HG02623 (cell line): ENCODE data around the gene HMGCL.
"Not testable (repeated sequence)": the region's sequence is repeated elsewhere in the genome, so short reads cannot be mapped to it uniquely, and the experiment has no call there.

Experiments
- ATAC-seq: cut with Tn5 transposase; IDR thresholded peaks from one replicate; pipeline ENCODE4 v1.9.1; 2021; ENCODE audit warnings: moderate library complexity; ENCODE audit not compliant: unreplicated experiment

HMGCL gene

DNA sequence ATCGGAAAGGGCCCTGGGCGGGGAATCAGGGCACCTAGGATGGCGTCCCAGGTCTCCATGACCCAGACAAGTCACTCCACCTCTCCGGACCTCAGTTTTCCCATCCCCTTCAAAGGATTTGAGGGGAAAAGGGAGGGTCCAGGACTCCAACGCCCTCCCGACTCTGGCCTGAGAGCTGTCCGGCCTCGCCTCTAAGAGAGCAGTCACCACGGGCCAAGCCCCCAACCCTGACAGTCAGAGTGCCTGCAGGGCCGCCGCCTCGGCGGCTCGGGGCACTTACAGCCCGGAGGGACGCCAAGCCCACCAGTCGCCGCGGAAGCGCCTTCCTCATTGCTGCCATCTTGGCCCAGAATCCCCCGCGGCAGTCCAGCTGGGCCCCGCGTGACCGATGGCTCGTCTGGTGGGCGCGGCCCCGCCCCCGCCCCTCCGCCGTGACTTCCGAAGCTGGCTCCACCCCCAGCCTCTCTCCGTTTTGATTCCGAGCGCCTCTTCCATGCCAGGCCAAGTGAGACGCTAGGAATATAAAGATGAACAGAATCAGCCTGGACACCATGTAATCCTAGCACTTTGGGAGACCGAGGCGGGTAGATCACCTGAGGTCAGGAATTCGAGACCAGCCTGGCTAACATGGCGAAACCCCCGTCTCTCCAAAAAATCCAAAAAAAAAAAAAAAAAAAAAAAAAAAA, at the start of gene HMGCL:
HMGCL (minus strand) TSS at position 354 of the 686 bp plus-strand sequence; CDS start at position 340, 14 bp downstream.
- peak; percentile 67 for ATAC-seq

DNA sequence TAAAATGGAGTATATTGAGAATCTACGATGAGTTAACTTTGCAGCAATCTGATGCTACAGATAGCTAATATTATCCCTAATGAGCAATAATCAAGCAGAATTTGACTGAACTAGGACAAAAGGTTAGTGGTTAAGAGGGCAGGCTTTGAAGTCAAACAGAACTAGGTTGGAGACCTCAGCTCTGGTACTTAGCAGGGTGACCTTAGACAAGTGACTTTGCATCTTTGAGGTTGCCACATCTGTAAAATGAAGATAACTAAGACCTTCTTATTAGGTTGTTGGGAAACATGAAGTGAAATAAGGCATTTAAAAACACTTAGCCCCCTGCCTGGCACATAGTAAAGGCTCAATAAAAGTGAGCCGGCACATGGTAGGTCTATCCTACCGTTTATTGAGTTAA, 47.2 kb upstream of the HMGCL start:
- no peak for ATAC-seq

DNA sequence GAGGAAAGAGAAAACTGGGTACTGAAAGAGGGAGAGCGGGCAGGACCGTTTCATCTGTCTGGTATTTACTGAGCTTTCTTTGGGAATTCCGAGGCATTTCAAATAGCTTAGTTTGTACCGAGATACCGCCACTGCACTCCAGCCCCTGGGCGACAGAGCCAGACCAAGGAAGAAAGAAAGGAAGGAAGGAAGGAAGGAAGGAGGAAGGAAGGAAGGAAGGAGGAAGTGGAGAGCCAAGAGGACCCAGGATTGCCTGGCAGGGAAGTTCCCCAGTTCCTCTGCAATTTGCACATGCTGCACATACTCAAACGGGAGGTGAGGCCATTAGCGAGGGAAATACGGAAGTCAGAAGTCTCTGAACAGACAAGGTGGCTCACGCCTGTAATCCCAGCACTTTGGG, 43.8 kb upstream of the HMGCL start:
- ATAC-seq, result no peak

DNA sequence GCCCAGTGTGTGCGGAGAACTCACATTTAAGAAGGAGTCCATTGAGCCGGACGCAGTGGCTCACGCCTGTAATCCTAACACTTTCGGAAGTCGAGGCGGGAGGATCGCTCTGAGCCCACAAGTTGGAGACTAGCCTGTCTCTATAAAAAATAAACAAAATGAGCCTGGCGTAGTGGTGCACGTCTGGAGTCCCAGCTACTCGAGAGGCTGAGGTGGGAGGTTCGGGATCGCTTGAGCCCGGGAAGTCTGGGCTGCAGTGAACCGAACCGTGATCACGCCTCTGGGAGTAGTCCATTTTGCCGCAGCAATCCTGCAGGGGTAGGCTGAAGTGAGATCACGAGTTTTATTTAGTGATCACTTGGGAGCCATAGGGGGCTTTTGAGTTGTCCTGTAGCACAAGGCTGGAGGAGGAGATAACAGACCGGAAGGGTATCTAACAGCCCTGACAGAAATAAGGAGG, 43.4 kb upstream of the HMGCL start:
- peak; percentile 3 for ATAC-seq

DNA sequence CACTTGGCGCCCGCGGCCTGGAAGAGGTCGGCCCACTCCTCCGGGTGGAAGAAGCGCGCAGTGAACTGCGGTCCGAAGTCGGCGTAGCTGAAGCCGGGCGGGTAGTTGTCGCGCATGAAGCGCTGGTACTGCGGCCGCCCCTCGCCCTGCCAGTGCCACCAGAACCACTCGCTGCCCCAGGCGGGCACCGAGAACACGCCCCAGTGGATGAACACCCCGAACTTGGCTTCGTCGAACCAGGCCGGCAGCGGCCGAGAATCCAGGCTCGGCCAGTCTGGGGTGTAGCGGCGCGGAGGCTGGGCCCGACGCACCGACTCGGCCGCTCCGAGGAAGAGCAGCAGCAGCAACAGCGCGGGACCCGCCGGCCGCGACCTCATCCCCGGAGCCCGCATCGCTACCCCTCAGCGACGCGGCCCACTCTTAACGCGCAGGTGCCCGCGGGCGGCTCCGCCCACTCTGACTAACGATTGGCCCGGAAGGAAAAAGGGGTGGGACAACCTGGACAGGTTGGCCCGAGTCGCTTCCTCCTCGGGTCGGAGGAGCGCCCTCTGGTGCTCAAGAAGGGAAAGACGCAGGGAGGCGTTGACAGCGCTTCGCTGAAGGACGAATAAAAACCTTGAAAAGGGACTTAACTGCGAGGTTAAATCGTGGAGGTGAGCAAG, 42.8 kb upstream of the HMGCL start, which contains the start of gene FUCA1:
FUCA1 (minus strand) TSS at position 396 of the 662 bp plus-strand sequence; CDS start at position 392, 4 bp downstream.
- ATAC-seq, result peak; percentile 92

DNA sequence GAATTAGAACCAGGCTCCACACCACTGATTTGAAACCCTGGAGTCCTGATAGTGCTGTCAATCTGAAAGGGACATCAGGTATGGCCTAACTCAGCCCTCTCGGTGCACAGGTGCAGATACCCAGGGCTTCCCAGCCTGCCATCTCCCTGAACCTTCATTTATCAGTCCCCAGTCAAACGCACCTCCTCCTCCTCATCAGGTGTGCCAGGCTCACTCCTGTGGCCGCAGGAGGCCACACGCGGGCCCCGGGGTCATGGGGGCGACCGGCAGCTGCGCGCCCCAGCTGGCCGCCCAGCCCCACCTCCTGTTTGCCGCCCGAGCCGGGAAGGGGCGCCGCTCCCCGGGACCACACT, 42.3 kb upstream of the HMGCL start:
- peak; percentile 7 for ATAC-seq

DNA sequence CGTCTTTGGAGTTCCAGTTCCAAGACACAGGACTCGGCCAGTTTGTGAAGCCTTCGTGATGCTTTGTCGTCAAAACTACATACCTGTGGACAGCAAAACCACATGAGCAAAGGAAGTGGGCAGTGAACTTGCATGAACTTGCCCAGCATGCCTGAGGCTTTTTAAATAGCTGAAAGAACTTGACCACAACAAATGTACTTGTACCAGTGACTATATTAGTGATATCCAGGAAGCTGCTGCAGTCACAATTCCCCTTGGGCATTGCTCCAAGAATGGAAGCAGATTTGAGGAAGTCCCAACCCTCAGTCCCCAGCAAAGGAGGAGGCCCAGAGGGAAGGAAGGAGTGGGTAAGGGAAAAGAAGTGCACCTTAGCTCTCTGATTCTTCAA, 40.3 kb upstream of the HMGCL start:
- no peak for ATAC-seq

DNA sequence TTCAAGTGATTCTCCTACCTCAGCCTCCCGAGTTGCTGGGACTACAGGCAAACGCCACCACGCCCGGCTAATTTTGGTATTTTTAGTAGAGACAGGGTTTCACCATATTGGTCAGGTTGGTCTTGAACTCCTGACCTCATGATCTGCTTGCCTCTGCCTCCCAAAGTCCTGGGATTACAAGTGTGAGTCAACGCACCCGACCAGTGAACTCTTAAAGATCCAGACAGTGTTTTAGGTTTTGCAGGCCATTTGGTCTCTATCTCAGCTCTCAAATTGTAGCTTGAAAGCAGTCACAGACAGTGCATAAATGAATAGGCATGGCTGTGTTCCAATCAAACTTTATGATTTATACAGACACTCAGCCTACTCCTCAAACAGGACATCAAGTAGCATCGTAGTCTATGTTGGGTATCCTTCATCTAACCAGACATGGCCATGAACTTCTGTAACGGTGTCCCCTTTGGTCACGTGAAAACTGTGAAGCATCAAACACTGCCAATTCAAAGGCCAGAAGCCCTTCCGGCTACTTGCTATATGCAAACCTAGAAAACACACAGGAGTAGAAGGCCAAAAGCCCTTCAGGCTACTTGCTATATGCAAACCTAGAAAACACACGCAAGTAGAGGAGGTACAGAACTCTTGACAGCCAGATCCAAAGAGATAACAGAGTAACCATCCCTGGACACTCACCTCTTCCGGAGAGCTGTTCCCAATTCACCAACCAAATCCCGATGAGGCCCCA, 39.7 kb upstream of the HMGCL start:
- no peak for ATAC-seq

DNA sequence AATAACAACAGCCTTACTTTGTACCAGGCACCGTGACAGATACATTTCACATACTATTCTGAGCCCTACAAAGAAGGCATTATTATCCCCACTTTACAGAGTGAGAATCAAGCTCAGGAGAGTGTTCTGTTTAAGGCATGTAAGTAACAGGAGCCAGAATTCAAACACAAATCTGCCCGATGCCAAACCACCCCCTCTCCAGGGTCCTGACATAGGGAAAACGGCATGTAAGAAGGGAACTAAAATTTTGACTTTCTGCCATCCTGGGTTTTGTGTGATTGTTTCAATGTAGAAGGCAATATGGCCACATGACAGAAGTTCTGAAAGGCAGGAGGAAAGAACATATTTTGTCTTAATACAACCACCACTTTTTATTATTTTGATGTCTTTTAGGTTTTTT, 37.4 kb upstream of the HMGCL start:
- no peak for ATAC-seq

DNA sequence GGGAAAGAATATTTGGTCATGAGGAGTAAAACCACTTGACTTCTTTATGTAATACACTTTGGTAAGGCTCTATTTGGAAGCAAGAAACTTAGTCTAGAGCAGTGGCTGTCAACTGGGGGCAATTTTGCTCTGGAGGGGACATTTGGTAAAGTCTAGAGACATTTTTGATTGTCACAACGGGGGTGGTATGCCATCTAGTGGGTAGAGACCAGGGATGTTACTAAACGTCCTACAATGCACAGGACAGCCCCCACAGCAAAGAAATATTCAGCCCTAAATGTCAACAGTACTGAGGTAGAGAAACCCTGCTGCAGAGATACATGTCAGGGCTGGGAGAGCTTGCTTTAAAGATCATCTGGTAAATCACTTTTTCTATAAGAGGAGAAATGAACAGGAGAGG, 29.3 kb upstream of the HMGCL start:
- ATAC-seq, result no peak

DNA sequence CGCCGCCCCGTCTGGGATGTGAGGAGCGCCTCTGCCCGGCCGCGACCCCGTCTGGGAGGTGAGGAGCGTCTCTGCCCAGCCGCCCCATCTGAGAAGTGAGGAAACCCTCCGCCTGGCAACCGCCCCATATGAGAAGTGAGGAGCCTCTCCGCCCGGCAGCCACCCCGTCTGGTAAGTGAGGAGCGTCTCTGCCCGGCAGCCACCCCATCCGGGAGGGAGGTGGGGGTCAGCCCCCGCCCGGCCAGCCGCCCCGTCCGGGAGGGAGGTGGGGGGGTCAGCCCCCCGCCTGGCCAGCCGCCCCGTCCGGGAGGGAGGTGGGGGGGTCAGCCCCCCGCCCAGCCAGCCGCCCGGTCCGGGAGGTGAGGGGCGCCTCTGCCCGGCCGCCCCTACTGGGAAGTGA, 27.9 kb upstream of the HMGCL start:
- ATAC-seq, result not testable (repeated sequence)

DNA sequence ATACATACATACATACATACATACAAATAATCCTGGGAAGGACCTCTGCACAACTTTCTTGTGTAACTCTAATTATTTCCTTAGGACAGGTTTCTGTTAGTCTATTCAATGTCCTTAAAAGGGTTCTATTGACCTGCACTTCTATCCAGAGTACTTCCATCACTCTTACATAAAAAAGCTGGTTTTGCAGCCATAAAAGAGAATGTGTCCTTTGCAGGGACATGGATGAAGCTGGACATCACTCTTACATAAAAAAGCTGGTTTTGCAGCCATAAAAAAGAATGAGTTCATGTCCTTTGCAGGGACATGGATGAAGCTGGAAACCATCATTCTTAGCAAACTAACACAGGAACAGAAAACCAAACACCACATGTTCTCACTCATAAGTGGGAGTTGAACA, 26.2 kb upstream of the HMGCL start:
- not testable (repeated sequence) for ATAC-seq

DNA sequence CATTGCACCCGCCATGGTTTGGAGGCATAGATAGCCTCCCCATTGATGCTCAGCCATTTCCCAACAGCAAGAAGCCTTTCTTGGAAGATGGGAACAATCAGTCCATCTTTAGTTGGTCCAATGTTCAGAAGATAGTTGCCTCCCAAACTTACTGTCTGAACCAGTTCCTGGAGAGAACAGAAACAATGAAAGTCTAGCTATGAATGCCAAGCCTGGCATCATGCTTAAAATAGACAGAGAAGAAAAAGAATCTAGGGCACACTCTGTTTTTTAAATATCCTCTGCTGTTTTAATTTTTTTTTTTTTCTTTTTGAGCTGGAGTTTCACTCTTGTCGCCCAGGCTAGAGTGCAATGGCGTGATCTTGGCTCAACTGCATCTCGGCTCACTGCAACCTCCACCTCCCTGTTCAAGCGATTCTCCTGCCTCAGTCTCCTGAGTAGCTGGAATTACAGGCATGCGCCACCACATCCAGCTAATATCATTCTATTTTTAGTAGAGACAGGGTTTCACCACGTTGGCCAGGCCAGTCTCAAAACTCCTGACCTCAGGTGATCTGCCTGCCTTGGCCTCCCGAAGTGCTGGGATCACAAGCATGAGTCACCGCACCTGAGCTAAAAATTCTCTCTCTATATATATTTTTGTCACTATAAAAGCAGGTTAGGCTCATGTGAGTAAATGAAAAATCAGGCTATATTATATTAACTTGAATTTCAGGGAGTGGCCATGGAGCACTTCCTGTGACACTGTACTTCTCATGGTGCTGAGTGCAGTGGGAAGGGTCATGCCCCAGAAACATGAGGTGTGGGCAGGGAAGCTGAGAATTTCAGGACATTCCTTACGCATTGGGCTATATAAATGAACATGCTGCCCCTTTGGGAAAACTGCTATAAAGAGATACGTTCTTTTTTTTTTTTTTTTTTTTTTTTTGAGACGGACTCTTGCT, 23.7 kb upstream of the HMGCL start:
- no peak for ATAC-seq

DNA sequence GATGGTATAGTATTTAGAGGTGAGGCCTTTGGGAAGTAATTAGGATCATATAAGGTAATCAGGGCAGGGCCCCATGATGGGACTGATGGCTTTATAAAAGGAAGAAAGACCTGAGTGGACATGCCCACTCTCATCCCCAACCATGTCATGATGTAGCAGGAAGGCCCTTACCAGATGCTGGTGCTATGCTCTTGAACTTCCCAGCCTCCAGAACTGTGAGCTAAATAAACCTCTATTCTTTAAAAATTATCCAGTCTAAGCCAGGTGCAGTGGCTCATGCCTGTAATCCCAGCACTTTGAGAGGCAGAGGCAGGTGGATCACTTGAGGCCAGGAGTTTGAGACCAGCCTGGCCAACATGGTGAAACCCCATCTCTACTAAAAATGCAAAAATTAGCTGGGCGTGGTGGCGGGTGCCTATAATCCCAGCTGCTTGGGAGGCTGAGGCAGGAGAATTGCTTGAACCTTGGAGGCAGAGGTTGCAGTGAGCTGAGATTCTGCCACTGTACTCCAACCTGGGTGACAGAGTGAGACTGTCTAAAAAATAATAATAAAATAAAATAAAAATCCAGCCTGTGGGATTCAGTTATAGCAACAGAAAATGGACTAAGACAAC, 22.4 kb upstream of the HMGCL start:
- ATAC-seq, result not testable (repeated sequence)

DNA sequence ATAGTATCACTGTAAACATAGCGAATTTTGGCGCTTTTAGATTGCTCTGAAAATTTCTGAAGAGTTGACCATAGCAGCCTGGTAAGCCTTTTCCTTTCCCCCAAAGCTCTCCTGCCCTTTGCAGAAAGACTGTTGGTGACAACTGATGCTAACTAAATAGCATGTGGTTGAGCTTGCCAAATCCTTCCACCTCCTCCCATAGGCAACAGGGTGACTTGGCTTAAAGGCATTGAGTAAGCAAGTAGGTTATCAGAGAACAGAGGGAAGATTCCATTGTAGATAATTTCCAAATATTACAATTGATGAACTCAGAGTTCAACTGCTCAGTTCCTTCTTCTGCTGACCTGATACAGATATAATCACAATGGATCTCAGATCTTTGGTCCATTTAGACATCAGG, 19.9 kb upstream of the HMGCL start:
- no peak for ATAC-seq

DNA sequence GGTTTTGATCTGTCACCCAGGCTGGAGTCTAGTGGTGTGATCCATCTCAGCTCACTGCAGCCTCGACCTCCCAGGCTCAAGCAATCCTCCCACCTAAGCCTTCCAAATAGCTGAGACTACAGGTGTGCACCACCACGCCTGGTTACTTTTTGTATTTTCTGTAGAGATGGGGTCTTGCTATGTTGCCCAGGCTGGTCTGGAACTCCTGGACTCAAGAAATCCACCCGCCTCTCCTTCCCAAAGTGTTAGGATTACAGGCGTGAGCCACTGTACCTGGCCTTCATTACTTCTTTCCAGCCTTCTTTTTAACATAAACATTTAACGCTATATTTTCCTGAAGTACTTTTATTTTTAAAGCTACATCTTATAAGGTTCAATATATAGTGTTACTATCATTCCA, 18.4 kb upstream of the HMGCL start:
- ATAC-seq, result no peak

DNA sequence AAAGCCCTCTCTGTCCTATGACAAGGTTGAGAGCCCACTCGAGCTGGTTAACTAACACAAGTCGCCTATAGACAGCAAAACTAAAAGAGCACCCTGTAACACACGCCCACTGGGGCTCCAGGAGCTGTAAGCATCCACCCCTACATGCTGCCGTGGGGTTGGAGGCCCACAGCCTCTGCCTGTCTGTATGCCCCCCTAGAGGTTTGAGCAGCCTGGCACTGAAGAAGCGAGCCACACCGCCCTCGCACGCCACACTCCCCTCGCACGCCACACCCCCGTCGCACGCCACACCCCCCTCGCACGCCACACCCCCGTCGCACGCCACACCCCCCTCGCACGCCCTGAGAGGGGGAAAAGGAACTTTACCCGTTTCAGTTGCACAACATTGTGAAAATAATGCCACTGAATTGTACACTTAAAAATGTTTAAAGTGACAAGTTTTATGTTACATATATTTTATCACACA, 13.2 kb upstream of the HMGCL start:
- ATAC-seq, result no peak

DNA sequence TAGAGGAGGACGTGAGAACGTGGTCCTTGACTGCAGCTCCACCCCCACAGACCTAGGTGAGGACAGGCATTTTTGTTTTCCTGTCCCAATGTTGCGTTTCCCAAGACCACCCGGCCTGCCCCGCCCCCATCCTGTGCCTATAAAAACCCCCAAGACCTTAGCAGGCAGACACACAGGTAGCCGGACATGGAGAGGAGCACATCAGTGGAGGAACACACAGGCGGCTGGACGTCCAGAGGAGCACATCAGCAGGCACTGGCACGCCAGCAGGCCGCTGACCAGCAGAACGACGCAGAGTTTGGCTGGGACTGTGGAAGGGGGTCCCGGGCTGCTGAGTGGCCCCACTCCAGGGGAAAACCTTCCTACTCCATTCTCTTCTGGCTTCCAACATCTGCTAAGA, 12.7 kb upstream of the HMGCL start:
- ATAC-seq, result no peak

DNA sequence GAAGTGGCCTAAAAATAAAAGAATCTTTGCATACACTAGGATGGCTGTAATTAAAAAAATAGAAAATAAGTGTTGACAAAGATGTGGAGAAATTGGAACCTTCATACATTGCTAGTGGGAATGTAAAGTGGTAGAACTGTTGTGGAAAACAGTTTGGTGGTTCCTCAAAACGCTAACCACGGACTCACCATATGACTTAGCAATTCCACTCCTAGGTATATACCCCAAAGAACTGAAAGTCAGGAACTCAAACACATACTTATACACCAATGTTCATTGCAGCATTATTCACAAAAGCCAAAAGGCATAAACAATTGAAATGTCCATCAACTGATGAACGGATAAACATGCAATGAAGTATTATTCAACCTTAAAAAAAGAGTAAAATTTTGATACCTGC, 10.8 kb upstream of the HMGCL start:
- ATAC-seq, result no peak

DNA sequence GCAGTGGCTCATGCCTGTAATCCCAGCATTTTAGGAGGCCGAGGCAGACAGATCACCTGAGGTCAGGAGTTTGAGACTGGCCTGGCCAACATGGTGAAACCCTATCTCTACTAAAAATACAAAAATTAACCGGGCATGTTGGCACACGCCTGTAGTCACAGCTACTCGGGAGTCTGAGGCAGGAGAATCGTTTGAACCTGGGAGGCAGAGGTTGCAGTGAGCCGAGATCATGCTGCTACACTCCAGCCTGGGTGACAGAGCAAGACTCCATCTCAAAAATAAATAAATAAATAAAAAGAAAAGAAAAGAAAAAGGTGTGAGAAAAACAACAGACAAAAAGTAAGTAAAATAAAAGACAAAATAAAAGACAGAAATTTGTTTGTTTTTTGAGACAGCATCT, 8.9 kb upstream of the HMGCL start:
- not testable (repeated sequence) for ATAC-seq
